H54 (cell line): ENCODE results near the gene AGXT.

ENCODE experiments used
- DNase-seq: peaks from one replicate; pipeline ENCODE4 v3.0.0; 2011; ENCODE audit warnings: low spot score, mixed read lengths; ENCODE audit not compliant: insufficient read length
- FAIRE-seq: peaks from 3 replicates; lab custom pipeline; 2011; peaks lifted over from hg19 to GRCh38; lab: Jason Lieb, UNC
- POLR2A ChIP-seq: IDR thresholded peaks from 2 replicates; pipeline ENCODE4 v1.6.1; 2011; ENCODE audit warnings: low read depth, mild to moderate bottlenecking, low read length

Gene AGXT

DNA sequence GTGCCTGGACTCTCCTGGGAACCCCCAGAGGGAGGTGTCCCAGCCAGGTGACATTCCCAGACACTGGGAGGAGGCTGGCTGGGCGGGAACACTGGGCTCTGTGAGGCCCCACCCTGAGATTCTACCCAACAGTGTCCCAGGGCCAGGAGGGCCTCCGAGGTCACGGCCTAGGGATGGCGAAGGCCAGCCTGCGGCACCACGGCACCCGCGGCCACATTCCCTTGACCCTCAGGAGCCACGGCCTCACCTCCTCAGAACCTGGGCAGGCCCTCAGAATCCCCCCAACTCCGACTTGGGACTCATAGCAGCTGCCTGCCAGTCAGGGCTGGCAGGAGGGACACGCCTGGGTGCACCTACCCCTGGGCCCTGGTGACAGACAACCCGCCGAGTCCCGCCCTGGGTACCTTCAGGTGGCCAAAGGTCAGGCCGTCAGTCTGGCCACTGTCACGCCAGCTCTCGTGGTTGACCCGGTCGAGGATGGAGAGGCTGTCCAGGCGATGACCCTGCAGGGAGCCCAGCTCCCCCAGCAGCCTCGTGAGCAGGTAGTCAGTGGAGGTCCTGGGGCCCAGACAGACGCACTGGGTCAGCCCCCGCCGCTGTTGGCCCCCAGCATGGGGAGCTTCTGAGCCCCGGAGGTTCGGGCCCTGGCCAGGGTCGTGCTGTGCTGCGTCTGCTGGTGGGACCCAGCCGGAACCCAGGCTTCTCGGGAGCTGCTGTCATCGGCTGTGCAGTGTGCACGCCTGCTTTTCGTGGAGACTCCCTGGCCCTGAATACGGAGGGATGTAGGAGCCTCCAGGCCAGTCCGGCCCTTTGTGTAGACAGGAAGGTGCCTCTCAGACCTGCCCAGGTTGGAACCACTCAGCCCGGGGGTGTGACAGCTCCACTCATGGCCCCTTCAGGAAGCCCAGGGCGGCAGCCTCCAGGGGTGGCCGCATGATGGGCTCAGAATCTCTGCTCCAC is 21.3 kb downstream of the AGXT start:
- DNase-seq (no peak), FAIRE-seq (no peak)
- no peak for TF ChIP-seq POLR2A

- FAIRE-seq, result no peak
- no peak for DNase-seq
- no peak for TF ChIP-seq POLR2A
Observed at GRCh38 chr2:240890691-240891090, 22.1 kb downstream of the AGXT start.

DNA sequence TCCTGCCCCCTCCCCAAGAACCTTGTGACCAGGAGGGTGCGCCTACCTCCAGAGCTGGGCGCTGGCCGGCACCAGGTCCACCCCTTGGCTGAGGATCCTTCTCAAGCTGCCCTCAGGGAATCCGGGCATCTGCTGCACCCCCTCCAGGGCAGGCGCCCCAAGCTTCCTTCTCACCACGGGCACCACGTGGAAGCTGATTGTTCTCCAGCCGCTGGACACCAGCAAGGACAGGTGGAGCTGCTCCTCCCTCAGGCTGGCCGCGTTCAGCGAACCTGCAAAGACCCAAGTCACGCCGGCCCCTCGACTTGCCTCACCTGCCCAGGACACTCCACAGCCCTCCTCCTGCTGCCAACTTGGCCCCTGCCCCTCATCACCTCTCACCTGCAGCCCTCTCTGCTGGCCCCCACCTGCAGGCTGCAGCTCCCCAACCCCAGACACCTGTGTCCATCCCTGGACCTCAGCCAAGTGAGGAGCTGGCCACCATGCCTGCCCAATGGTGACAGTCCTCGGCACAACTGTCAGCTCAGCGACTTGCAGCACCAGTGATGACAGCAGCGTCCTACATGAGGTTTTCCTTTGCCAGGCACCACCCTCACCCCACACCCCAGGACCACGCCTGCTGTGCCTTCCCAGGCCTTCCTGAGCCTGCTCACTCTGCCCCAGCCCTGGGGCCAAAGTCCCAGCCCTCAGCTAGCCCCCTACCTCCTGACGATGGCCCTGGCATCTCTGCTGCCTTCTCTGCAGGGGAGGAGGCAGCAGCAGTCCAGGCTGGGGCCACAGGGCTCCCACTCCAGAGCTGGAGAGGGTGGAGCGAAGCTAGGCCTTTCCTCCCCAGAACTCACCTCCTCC is 23.1 kb downstream of the AGXT start:
- FAIRE-seq (no peak), DNase-seq (no peak)
- no peak for TF ChIP-seq POLR2A

DNA sequence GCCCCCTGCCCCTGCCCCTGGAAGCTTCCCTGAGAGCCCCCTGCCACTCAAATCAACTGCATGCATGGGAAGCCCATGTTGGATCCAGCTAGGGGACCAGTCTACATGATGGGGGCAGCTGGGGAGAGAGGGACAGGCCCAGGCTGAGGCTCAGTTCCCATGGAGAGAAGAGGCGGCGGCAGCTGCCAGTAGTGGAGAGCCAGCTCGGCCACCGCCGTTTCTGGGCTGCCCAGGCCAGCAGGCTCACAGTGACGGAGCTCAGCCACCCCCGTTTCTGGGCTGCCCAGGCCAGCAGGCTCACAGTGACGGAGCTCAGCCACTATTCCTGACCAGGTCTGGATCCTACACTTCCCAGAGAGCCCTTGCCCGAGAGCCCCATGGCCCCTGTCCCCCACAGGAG is 23.7 kb downstream of the AGXT start:
- no peak for TF ChIP-seq POLR2A
- no peak for DNase-seq
- no peak for FAIRE-seq

- no peak for TF ChIP-seq POLR2A
- DNase-seq, result no peak
- FAIRE-seq, result no peak
Observed at GRCh38 chr2:240892925-240893324, 24.3 kb downstream of the AGXT start.

DNA sequence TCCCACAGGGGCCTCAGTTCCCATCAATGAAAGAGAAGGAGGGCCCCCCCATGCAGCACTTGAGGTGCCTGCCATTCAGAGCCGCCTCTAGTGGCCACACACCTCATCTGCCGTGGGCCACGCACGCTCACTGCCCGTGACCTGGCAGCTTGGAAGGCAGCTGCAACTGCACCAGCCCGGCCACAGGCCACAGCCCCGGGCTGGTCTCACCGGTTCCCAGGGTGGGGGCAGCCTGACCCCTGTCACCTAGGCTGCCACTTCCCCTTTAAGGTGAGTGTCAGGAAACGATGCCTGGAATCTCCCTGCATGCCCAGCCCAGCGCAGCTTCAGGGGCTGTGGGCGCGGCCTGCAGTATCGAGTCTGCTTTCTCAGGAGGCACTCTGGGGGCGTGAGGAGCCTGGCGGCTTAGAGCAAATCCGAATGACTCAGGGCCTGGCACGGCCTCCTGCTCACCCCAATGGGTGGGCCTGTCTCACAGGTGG is 24.8 kb downstream of the AGXT start:
- no peak for FAIRE-seq
- peak; percentile 45 for DNase-seq
- no peak for TF ChIP-seq POLR2A

GRCh38 chr2:240894006-240894405 is 25.4 kb downstream of the AGXT start:
- TF ChIP-seq POLR2A, result no peak
- no peak for DNase-seq
- FAIRE-seq, result no peak

GRCh38 chr2:240894836-240895558 is 26.4 kb downstream of the AGXT start:
- DNase-seq, result no peak
- no peak for FAIRE-seq
- no peak for TF ChIP-seq POLR2A

GRCh38 chr2:240895656-240896388 is 27.2 kb downstream of the AGXT start, which contains the start of gene MAB21L4:
Gene MAB21L4 (minus strand): TSS chr2:240896156. CDS start chr2:240895997, 159 bp downstream.
- FAIRE-seq, result no peak
- TF ChIP-seq POLR2A, result no peak
- no peak for DNase-seq

DNA sequence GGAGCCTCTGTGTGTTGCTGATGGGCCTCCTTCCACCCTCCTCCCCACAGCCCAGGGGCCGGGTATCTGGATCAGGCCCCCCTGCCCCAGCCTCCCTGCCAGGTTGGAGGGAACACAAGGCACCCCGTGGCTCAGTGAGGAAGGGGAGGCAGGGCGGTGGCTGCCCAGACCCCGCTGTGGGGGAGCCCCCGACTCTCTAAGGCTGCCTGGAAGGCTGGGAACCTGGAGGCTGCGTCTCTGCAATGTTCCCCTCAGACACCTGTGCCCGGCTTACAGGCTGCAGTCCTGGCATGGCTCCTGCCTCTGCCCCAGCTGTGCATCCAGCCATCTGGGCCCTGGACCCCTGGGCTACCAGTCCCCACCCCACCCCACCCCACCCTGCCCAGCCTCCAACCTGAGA is 27.8 kb downstream of the AGXT start:
- DNase-seq, result no peak

GRCh38 chr2:240896871-240897692 is 28.5 kb downstream of the AGXT start:
- TF ChIP-seq POLR2A, result no peak
- no peak for DNase-seq
- FAIRE-seq, result no peak

More for the DNA sequence above, 27.8 kb downstream of the AGXT start:
- no peak for FAIRE-seq
- no peak for TF ChIP-seq POLR2A
